Transverse colon (tissue), 4 donors: ENCODE data around the gene TDRD9.

Experiments
- EP300 ChIP-seq: sonication (generic); formaldehyde crosslinking; IDR thresholded peaks from one replicate; pipeline ENCODE4 v1.6.1; 2017; ENCODE audit warnings: antibody characterized with exemption, low read depth
- POLR2A ChIP-seq: fragments of 450-650 bp; IDR thresholded peaks from one replicate; pipeline ENCODE4 v1.6.1; 2016; ENCODE audit warnings: antibody characterized with exemption, mild to moderate bottlenecking, moderate library complexity
- POLR2AphosphoS5 ChIP-seq, 3 donors: sonication (generic); formaldehyde crosslinking; IDR thresholded peaks; one replicate each; pipeline ENCODE4 v1.6.1; 2016; ENCODE audit warnings: antibody characterized with exemption in 3 of 3
- TF ChIP-seq, protein P1 (sequence below), 5 experiments: fragments of 200-600 bp in 3 of 5; fragments of 450-650 bp in 2 of 5; sonication (generic) in 3 of 5; IDR thresholded peaks; 1 replicate in 2 of 5; 2 replicates in 3 of 5; pipeline ENCODE4 v1.5.1; 2016 to 2017; ENCODE audit warnings: antibody characterized with exemption in 5 of 5, inconsistent platforms in 3 of 5, mild to moderate bottlenecking in 2 of 5, moderate library complexity in 1 of 5

GRCh38 chr14:104081261-104081835 lies 153.1 kb downstream of the TDRD9 start:
- TF ChIP-seq, protein P1, sequence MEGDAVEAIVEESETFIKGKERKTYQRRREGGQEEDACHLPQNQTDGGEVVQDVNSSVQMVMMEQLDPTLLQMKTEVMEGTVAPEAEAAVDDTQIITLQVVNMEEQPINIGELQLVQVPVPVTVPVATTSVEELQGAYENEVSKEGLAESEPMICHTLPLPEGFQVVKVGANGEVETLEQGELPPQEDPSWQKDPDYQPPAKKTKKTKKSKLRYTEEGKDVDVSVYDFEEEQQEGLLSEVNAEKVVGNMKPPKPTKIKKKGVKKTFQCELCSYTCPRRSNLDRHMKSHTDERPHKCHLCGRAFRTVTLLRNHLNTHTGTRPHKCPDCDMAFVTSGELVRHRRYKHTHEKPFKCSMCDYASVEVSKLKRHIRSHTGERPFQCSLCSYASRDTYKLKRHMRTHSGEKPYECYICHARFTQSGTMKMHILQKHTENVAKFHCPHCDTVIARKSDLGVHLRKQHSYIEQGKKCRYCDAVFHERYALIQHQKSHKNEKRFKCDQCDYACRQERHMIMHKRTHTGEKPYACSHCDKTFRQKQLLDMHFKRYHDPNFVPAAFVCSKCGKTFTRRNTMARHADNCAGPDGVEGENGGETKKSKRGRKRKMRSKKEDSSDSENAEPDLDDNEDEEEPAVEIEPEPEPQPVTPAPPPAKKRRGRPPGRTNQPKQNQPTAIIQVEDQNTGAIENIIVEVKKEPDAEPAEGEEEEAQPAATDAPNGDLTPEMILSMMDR (IDR thresholded peaks at IDR 0.05), result no peak
- TF ChIP-seq POLR2AphosphoS5 (IDR thresholded peaks at IDR 0.05) (peak; percentile 36 to 62 (median 48)), POLR2A (no peak), EP300 (no peak)
